HG03354 (cell line): ENCODE results near the gene SLC35E3.

Source experiments
- ATAC-seq: cut with Tn5 transposase; IDR thresholded peaks from one replicate; pipeline ENCODE4 v1.9.1; 2021; ENCODE audit warnings: mild to moderate bottlenecking; ENCODE audit not compliant: unreplicated experiment, poor library complexity, severe bottlenecking

Gene SLC35E3

GRCh38 chr12:68768431-68768939 is 22.5 kb downstream of the SLC35E3 start:
- ATAC-seq: no peak

- ATAC-seq: no peak
Observed at GRCh38 chr12:68769941-68770340, 24.0 kb downstream of the SLC35E3 start.

- no peak for ATAC-seq
Observed at GRCh38 chr12:68771223-68771925, 25.4 kb downstream of the SLC35E3 start.

- ATAC-seq: peak; percentile 67
Observed at GRCh38 chr12:68772714-68773113, 26.7 kb downstream of the SLC35E3 start.

- ATAC-seq: no peak
Observed at GRCh38 chr12:68773582-68773981, 27.6 kb downstream of the SLC35E3 start.

- no peak for ATAC-seq
Observed at GRCh38 chr12:68775121-68775630, 29.2 kb downstream of the SLC35E3 start.

GRCh38 chr12:68776976-68777610 is 31.1 kb downstream of the SLC35E3 start:
- no peak for ATAC-seq

GRCh38 chr12:68779280-68779679 is 33.3 kb downstream of the SLC35E3 start:
- ATAC-seq: no peak

GRCh38 chr12:68780731-68781130 is 34.8 kb downstream of the SLC35E3 start:
- ATAC-seq: no peak

GRCh38 chr12:68781728-68782127 is 35.8 kb downstream of the SLC35E3 start:
- ATAC-seq: no peak

GRCh38 chr12:68784015-68784414 is 38.0 kb downstream of the SLC35E3 start:
- no peak for ATAC-seq

- ATAC-seq: no peak
Observed at GRCh38 chr12:68785358-68785757, 39.4 kb downstream of the SLC35E3 start.

GRCh38 chr12:68785823-68786222 is 39.8 kb downstream of the SLC35E3 start:
- ATAC-seq: no peak

GRCh38 chr12:68786929-68787328 is 41.0 kb downstream of the SLC35E3 start:
- no peak for ATAC-seq

GRCh38 chr12:68788554-68789143 is 42.7 kb downstream of the SLC35E3 start:
- ATAC-seq: no peak

- ATAC-seq: no peak
Observed at GRCh38 chr12:68789144-68789878, 43.3 kb downstream of the SLC35E3 start.

- ATAC-seq: no peak
Observed at GRCh38 chr12:68790081-68790951, 44.3 kb downstream of the SLC35E3 start.

GRCh38 chr12:68790952-68791234 is 44.9 kb downstream of the SLC35E3 start:
- no peak for ATAC-seq

GRCh38 chr12:68791897-68792481 is 46.0 kb downstream of the SLC35E3 start:
- ATAC-seq: no peak
